Heart left ventricle (tissue), 16 donors: ENCODE data around the gene TP53RK. TPM values are rescaled to one million over a fixed set of nuclear protein-coding genes. Genes with fewer than 3 reads are reported as not detected.

Experiments
- ATAC-seq, 4 donors: fragments of 200-7000 bp; cut with Tn5 transposase; one replicate each; pipeline ENCODE4 v1.9.1; 2020 to 2022; ENCODE audit warnings: moderate library complexity in 4 of 4, mild to moderate bottlenecking in 3 of 4, moderate number of reproducible peaks in 1 of 4
- DNase-seq, 5 donors: peaks; one replicate each; pipeline ENCODE4 v3.0.0-alpha.2; 2020
- H3K27ac ChIP-seq, 12 donors: fragments of 200-600 bp; sonication (generic) in 4 of 12; one replicate each; pipeline versions ENCODE4 v1.5.0 to v1.8.0; 2016 to 2022; ENCODE audit warnings: mild to moderate bottlenecking in 2 of 12
- H3K27me3 ChIP-seq, 9 donors: fragments of 200-600 bp; sonication (generic) in 2 of 9; one replicate each; pipeline versions ENCODE4 v1.5.1 to v1.8.0; 2016 to 2022; ENCODE audit warnings: mild to moderate bottlenecking in 3 of 9
- H3K36me3 ChIP-seq, 9 donors: fragments of 200-600 bp; sonication (generic) in 2 of 9; one replicate each; pipeline versions ENCODE4 v1.5.0 to v1.8.0; 2018 to 2022; ENCODE audit warnings: mild to moderate bottlenecking in 2 of 9
- H3K4me1 ChIP-seq, 12 donors: fragments of 200-600 bp; sonication (generic) in 4 of 12; one replicate each; pipeline versions ENCODE4 v1.5.0 to v1.8.0; 2016 to 2022; ENCODE audit warnings: mild to moderate bottlenecking in 3 of 12
- H3K4me3 ChIP-seq, 12 donors: fragments of 200-600 bp; sonication (generic) in 4 of 12; one replicate each; pipeline versions ENCODE4 v1.5.0 to v1.8.0; 2017 to 2022; ENCODE audit warnings: mild to moderate bottlenecking in 9 of 12, moderate library complexity in 4 of 12
- H3K9me3 ChIP-seq, 12 donors: fragments of 200-600 bp; sonication (generic) in 4 of 12; one replicate each; pipeline versions ENCODE4 v1.5.0 to v1.8.0; 2016 to 2022; ENCODE audit warnings: mild to moderate bottlenecking in 1 of 12
- POLR2A ChIP-seq, 2 donors: fragments of 450-650 bp; IDR thresholded peaks; one replicate each; pipeline ENCODE4 v1.6.1; 2017; ENCODE audit warnings: antibody characterized with exemption in 2 of 2, mild to moderate bottlenecking in 2 of 2, moderate library complexity in 2 of 2
- WGBS, 4 donors: extraction: QIAGEN DNeasy Blood & Tissue Kit in 2 of 4; methylation state at CpG; one replicate each; pipeline versions ENCODE4 v1.1.5 to v1.1.7; 2013 to 2018; 5-methylcytosine and 5-hydroxymethylcytosine counted together
- intact Hi-C, 10 donors: fragments of 100-400 bp; cut with DNase I; formaldehyde crosslinking; loops; one replicate each; pipeline versions ENCODE4 v1.11.1 to v1.14.2; 2022
- polyA plus RNA-seq, 2 donors: library from polyadenylated mRNA; stranded (reverse); fragments of 200-250 nt; gene quantifications; one replicate each; pipeline ENCODE4 v1.2.3, GENCODE V29; 2013
- total RNA-seq, 9 donors: library from RNA; depleted of rRNA in 2 of 9; stranded (reverse); fragments of >200 nt in 2 of 9; fragmentation: NEBNext Ultra II Directional in 3 of 9; extraction: Animal tissue kit (Norgen Biotek cat#: 25700) in 3 of 9; gene quantifications; one replicate each; pipeline versions ENCODE4 v1.1.0 to v1.2.4, GENCODE V29; 2016 to 2023
- TF ChIP-seq, protein P1 (sequence below), 12 donors: fragments of 200-600 bp; sonication (generic) in 4 of 12; IDR thresholded peaks; one replicate each; pipeline versions ENCODE4 v1.5.0 to v1.8.0; 2018 to 2022; ENCODE audit warnings: antibody characterized with exemption in 12 of 12, mild to moderate bottlenecking in 5 of 12
- donor health status: ischemic (EF 13 %, LVEDD 7.1; RV severe dilation, severe dysfunction).
- donor health status: healthy with polysubstance abuse.
- donor health status: DM: no; HTN: yes; CAD: no.
- donor health status: DM: no; HTN: no; CAD: no.
- donor health status: ischemic (EF 25% LVEDD 6.9; RV normal size, moderate dysfunction).
- donor health status: ischemic (EF 25% LVEDD 5.7; RV mildly dilated, moderate dysfunction).
- donor health status: healthy.
- donor health status: DM: yes; HTN: yes; CAD: no.
- donor health status: ischemic (EF 35%, LVEDD 5.7; RV mildly dilated, moderate dysfunction).
- donor health status: nonischemic (EF 11% LVEDD 7.7; RV severe dilation, severe dysfunction).
- donor health status: DM: yes; HTN: yes; CAD: no.
- donor health status: PGD.
- donor health status: ischemic (EF 29% LVEDD 5.4; RV normal size, mild dysfunction).
- donor health status: nonischemic (EF 23%, LVEDD 6.1; RV moderate dilation, normal function).

TP53RK gene
- total and polyA plus RNA-seq, 11 donors, result 5.0 to 10.8 (median 7.9) TPM

DNA sequence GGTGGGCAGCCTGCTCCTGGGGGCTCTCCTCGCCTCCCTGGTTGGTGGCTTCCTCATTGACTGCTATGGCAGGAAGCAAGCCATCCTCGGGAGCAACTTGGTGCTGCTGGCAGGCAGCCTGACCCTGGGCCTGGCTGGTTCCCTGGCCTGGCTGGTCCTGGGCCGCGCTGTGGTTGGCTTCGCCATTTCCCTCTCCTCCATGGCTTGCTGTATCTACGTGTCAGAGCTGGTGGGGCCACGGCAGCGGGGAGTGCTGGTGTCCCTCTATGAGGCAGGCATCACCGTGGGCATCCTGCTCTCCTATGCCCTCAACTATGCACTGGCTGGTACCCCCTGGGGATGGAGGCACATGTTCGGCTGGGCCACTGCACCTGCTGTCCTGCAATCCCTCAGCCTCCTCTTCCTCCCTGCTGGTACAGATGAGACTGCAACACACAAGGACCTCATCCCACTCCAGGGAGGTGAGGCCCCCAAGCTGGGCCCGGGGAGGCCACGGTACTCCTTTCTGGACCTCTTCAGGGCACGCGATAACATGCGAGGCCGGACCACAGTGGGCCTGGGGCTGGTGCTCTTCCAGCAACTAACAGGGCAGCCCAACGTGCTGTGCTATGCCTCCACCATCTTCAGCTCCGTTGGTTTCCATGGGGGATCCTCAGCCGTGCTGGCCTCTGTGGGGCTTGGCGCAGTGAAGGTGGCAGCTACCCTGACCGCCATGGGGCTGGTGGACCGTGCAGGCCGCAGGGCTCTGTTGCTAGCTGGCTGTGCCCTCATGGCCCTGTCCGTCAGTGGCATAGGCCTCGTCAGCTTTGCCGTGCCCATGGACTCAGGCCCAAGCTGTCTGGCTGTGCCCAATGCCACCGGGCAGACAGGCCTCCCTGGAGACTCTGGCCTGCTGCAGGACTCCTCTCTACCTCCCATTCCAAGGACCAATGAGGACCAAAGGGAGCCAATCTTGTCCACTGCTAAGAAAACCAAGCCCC, 36.2 kb upstream of the TP53RK start:
- peak in 1 of 4 donors; percentile 33 for ATAC-seq
- H3K27ac ChIP-seq, result no peak overlapping the region
- intact Hi-C loops, result no loop called here

DNA sequence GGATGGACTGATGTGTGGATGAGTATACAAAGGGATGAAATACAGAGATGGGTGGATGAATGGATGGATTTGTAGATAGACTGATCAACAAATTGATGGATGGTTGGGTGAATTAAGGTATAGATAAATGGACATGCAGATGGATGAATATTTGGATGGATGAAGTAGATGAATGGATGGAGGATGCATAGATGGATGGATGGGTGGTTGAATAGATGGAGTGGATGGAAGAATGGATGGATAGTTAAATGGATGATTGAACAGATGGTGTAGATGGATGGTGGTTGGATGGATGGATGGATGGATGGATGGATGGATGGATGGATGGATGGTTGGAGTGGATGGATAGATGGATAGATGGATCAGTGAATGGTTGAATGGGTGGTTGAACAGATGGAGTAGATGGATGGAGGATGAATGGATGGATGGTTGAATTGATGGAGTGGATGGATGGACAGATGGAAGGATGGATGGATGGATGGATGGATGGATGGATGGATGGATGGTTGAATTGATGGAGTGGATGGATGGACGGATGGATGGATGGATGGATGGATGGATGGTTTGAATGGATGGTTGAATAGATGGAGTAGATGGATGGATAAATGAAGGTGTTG, 35.2 kb upstream of the TP53RK start:
- no peak overlapping the region for H3K27ac ChIP-seq
- no peak overlapping the region for H3K4me3 ChIP-seq
- peaks cover 0 to 23% (median 2%) of the 10 kb centered on the region in 12 donors for H3K9me3 ChIP-seq
- no peak for DNase-seq
- H3K36me3 ChIP-seq, result peaks cover 0 to 8% (median 0%) of the 10 kb centered on the region in 9 donors
- TF ChIP-seq POLR2A (IDR thresholded peaks at IDR 0.05), result no peak
- TF ChIP-seq, protein P1, sequence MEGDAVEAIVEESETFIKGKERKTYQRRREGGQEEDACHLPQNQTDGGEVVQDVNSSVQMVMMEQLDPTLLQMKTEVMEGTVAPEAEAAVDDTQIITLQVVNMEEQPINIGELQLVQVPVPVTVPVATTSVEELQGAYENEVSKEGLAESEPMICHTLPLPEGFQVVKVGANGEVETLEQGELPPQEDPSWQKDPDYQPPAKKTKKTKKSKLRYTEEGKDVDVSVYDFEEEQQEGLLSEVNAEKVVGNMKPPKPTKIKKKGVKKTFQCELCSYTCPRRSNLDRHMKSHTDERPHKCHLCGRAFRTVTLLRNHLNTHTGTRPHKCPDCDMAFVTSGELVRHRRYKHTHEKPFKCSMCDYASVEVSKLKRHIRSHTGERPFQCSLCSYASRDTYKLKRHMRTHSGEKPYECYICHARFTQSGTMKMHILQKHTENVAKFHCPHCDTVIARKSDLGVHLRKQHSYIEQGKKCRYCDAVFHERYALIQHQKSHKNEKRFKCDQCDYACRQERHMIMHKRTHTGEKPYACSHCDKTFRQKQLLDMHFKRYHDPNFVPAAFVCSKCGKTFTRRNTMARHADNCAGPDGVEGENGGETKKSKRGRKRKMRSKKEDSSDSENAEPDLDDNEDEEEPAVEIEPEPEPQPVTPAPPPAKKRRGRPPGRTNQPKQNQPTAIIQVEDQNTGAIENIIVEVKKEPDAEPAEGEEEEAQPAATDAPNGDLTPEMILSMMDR (IDR thresholded peaks at IDR 0.05), result no peak
- intact Hi-C loops, result no loop called here
- no peak for ATAC-seq
- H3K27me3 ChIP-seq, result no peaks in the 10 kb centered on the region
- H3K4me1 ChIP-seq, result no peaks in the 10 kb centered on the region
- WGBS, 4 donors, result 36 to 76% (median 45%) methylated on average over 1 of the region's 1 CpG

More for the DNA sequence above, 36.2 kb upstream of the TP53RK start:
- 92 to 96% (median 95%) methylated on average over 16 to 27 of the region's 27 CpGs for WGBS, 4 donors
- Histone ChIP-seq H3K27me3 (no peaks in the 10 kb centered on the region), H3K4me3 (no peak overlapping the region), H3K4me1 (no peaks in the 10 kb centered on the region), H3K9me3 (peaks cover 0 to 18% (median 2%) of the 10 kb centered on the region in 12 donors), H3K36me3 (peaks cover 0 to 8% (median 0%) of the 10 kb centered on the region in 9 donors)
- TF ChIP-seq POLR2A (IDR thresholded peaks at IDR 0.05), result no peak
- TF ChIP-seq, protein P1 (IDR thresholded peaks at IDR 0.05), result no peak
- DNase-seq, result no peak

DNA sequence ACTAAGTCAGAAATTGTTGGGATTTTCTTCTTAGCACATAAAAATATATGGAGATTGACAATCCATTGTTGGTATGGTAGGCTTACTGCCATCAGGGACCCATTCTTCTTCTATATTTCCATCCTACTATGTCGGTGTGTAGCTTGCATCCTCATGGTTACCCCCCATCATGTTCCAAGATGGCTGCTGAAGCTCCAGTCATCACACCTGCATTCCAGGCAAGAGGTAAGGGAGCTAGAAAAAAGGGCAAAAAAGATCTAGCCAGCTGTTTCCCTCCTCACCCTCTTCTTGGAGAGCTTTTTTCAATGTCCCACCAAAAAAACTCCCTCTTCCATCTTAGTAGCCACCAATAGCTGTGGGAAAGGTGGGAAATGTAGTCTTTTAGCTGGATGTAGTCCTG, 33.8 kb upstream of the TP53RK start:
- H3K4me3 ChIP-seq, result no peak overlapping the region
- H3K27ac ChIP-seq, result no peak overlapping the region
- 90 to 100% (median 100%) methylated on average over 1 of the region's 1 CpG for WGBS, 4 donors
- ATAC-seq (no peak), DNase-seq (no peak)
- H3K27me3 ChIP-seq, result no peaks in the 10 kb centered on the region
- H3K4me1 ChIP-seq, result no peaks in the 10 kb centered on the region
- peaks cover 0 to 23% (median 2%) of the 10 kb centered on the region in 12 donors for H3K9me3 ChIP-seq
- H3K36me3 ChIP-seq, result peaks cover 0 to 8% (median 0%) of the 10 kb centered on the region in 9 donors
- TF ChIP-seq POLR2A (IDR thresholded peaks at IDR 0.05), result no peak
- TF ChIP-seq, protein P1 (IDR thresholded peaks at IDR 0.05), result no peak
- intact Hi-C loops, result no loop called here

DNA sequence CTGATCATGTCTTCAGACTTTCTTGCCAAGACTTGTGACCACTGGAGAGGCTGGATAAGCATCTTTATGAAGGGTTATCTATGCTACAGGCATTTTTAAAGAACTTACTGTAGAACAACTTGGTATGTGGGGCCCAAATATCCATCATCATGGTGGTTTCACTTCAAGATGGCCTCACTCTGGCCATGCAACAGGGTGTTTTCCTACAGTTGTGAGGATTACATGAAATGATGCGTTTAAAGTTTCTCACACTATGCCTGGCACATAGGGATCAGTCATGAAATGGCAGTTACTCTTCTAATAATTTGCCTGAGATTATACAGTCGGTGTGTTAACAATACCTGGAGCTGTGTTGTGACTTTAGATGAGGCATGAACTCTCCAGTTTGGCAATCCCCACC, 33.2 kb upstream of the TP53RK start:
- DNase-seq, result no peak
- H3K27me3 ChIP-seq, result no peaks in the 10 kb centered on the region
- intact Hi-C loops, result no loop called here
- no peak overlapping the region for H3K27ac ChIP-seq
- peaks cover 0 to 23% (median 2%) of the 10 kb centered on the region in 12 donors for H3K9me3 ChIP-seq
- H3K36me3 ChIP-seq, result peaks cover 0 to 8% (median 0%) of the 10 kb centered on the region in 9 donors
- 96 to 100% (median 98%) methylated on average over 2 of the region's 2 CpGs for WGBS, 4 donors
- no peaks in the 10 kb centered on the region for H3K4me1 ChIP-seq
- TF ChIP-seq, protein P1 (IDR thresholded peaks at IDR 0.05), result no peak
- no peak for TF ChIP-seq POLR2A (IDR thresholded peaks at IDR 0.05)
- ATAC-seq, result no peak
- H3K4me3 ChIP-seq, result no peak overlapping the region
